HEK293 (cell line): ENCODE results near the gene HIF1AN.

ENCODE experiments used
- AEBP2 ChIP-seq: fragments of 450-650 bp; formaldehyde crosslinking; IDR thresholded peaks from 2 replicates; pipeline ENCODE4 v1.5.1; 2016; ENCODE audit warnings: missing biosample characterization, missing genetic modification characterization, borderline replicate concordance
- OVOL3 ChIP-seq: fragments of 450-650 bp; formaldehyde crosslinking; IDR thresholded peaks from 2 replicates; pipeline ENCODE4 v1.5.1; 2016; ENCODE audit warnings: missing biosample characterization, missing genetic modification characterization
- PRDM1 ChIP-seq: fragments of 450-650 bp; formaldehyde crosslinking; IDR thresholded peaks from 2 replicates; pipeline ENCODE4; 2016; ENCODE audit warnings: missing biosample characterization, missing genetic modification characterization
- REPIN1 ChIP-seq: fragments of 450-650 bp; formaldehyde crosslinking; IDR thresholded peaks from 2 replicates; pipeline ENCODE4 v1.5.1; 2017; ENCODE audit warnings: missing biosample characterization, missing genetic modification characterization, low read depth
- SP7 ChIP-seq: fragments of 450-650 bp; formaldehyde crosslinking; IDR thresholded peaks from 2 replicates; pipeline ENCODE4 v1.5.1; 2016; ENCODE audit warnings: missing biosample characterization, missing genetic modification characterization
- ZBTB8A ChIP-seq: fragments of 450-650 bp; formaldehyde crosslinking; IDR thresholded peaks from 2 replicates; pipeline ENCODE4 v1.5.1; 2016; ENCODE audit warnings: missing biosample characterization, missing genetic modification characterization
- ZNF10 ChIP-seq: fragments of 450-650 bp; formaldehyde crosslinking; IDR thresholded peaks from 2 replicates; pipeline ENCODE4 v1.5.1; 2017; ENCODE audit warnings: missing biosample characterization, missing genetic modification characterization
- ZNF132 ChIP-seq: fragments of 450-650 bp; formaldehyde crosslinking; IDR thresholded peaks from 2 replicates; pipeline ENCODE4 v1.5.1; 2017; ENCODE audit warnings: missing biosample characterization, missing genetic modification characterization, borderline replicate concordance
- ZNF133 ChIP-seq: fragments of 450-650 bp; formaldehyde crosslinking; IDR thresholded peaks from 2 replicates; pipeline ENCODE4 v1.5.1; 2016; ENCODE audit warnings: missing biosample characterization, missing genetic modification characterization
- ZNF148 ChIP-seq: fragments of 450-650 bp; formaldehyde crosslinking; IDR thresholded peaks from 2 replicates; pipeline ENCODE4 v1.5.0; 2017; ENCODE audit warnings: missing biosample characterization, missing genetic modification characterization, borderline replicate concordance
- ZNF169 ChIP-seq: fragments of 450-650 bp; formaldehyde crosslinking; IDR thresholded peaks from 2 replicates; pipeline ENCODE4 v1.5.1; 2016; ENCODE audit warnings: missing biosample characterization, missing genetic modification characterization
- ZNF18 ChIP-seq: fragments of 450-650 bp; formaldehyde crosslinking; IDR thresholded peaks from 2 replicates; pipeline ENCODE4 v1.5.1; 2016; ENCODE audit warnings: missing biosample characterization, missing genetic modification characterization
- ZNF223 ChIP-seq: fragments of 450-650 bp; formaldehyde crosslinking; IDR thresholded peaks from 2 replicates; pipeline ENCODE4 v1.5.1; 2016; ENCODE audit warnings: missing biosample characterization, missing genetic modification characterization
- ZNF26 ChIP-seq: fragments of 450-650 bp; formaldehyde crosslinking; IDR thresholded peaks from 2 replicates; pipeline ENCODE4 v1.5.1; 2016; ENCODE audit warnings: missing biosample characterization, missing genetic modification characterization
- ZNF324 ChIP-seq: fragments of 450-650 bp; formaldehyde crosslinking; IDR thresholded peaks from 2 replicates; pipeline ENCODE4 v1.5.1; 2016; ENCODE audit warnings: missing biosample characterization, missing genetic modification characterization
- ZNF335 ChIP-seq: fragments of 450-650 bp; formaldehyde crosslinking; conservative IDR thresholded peaks from 2 replicates; pipeline ENCODE4 v1.5.1; 2016; ENCODE audit warnings: missing biosample characterization, missing genetic modification characterization
- ZNF514 ChIP-seq: fragments of 450-650 bp; formaldehyde crosslinking; IDR thresholded peaks from 2 replicates; pipeline ENCODE4 v1.5.1; 2016; ENCODE audit warnings: missing biosample characterization, missing genetic modification characterization
- ZNF518A ChIP-seq: fragments of 450-650 bp; formaldehyde crosslinking; conservative IDR thresholded peaks from 2 replicates; pipeline ENCODE4 v1.5.1; 2016; ENCODE audit warnings: low read depth, missing biosample characterization, missing genetic modification characterization
- ZNF621 ChIP-seq: fragments of 450-650 bp; formaldehyde crosslinking; IDR thresholded peaks from 2 replicates; pipeline ENCODE4 v1.5.1; 2017; ENCODE audit warnings: missing biosample characterization, missing genetic modification characterization
- ZNF660 ChIP-seq: fragments of 450-650 bp; IDR thresholded peaks from 2 replicates; pipeline ENCODE4 v1.5.1; 2018; ENCODE audit warnings: missing biosample characterization, mild to moderate bottlenecking, missing genetic modification characterization
- ZNF692 ChIP-seq: fragments of 450-650 bp; formaldehyde crosslinking; IDR thresholded peaks from 2 replicates; pipeline ENCODE4 v1.5.1; 2016; ENCODE audit warnings: missing biosample characterization, missing genetic modification characterization
- ZNF830 ChIP-seq: fragments of 450-650 bp; IDR thresholded peaks from 2 replicates; pipeline ENCODE4 v1.5.0; 2018; ENCODE audit warnings: missing biosample characterization, missing genetic modification characterization, low read depth, mild to moderate bottlenecking, moderate library complexity
- ZSCAN18 ChIP-seq: fragments of 450-650 bp; formaldehyde crosslinking; IDR thresholded peaks from 2 replicates; pipeline ENCODE4 v1.5.1; 2016; ENCODE audit warnings: missing biosample characterization, missing genetic modification characterization

HIF1AN gene

GRCh38 chr10:100535715-100536353, at the start of gene HIF1AN (continued):
- TF ChIP-seq ZNF10 (tag by site-specific recombination) (no peak), ZNF335 (tag by site-specific recombination) (peak; percentile 84), ZNF830 (tag by site-specific recombination) (no peak), ZNF133 (tag by site-specific recombination) (no peak), ZNF518A (tag by site-specific recombination) (peak; percentile 98), ZNF26 (tag by site-specific recombination) (no peak), OVOL3 (tag by site-specific recombination) (peak; percentile 24; the same call in 1 of the 2 replicates), ZNF223 (tag by site-specific recombination) (no peak), SP7 (tag by site-specific recombination) (peak; percentile 90), AEBP2 (tag by site-specific recombination) (no peak), ZBTB8A (tag by site-specific recombination) (peak; percentile 79), ZNF692 (peak; percentile 78), PRDM1 (tag by site-specific recombination) (no peak), ZNF169 (tag by site-specific recombination) (no peak), ZNF132 (tag by site-specific recombination) (no peak), ZNF660 (tag by site-specific recombination) (peak; percentile 92), ZSCAN18 (no peak), ZNF621 (tag by site-specific recombination) (no peak), ZNF324 (tag by site-specific recombination) (peak; percentile 88), REPIN1 (tag by site-specific recombination) (peak; percentile 78), ZNF514 (tag by site-specific recombination) (no peak), ZNF148 (tag by site-specific recombination) (no peak), ZNF18 (tag by site-specific recombination) (no peak)
